ENCODE data around the gene ZNF695.

The ZNF695 gene

GRCh38 chr1:247007511-247008405 is at the start of gene ZNF695:
ZNF695 (minus strand) TSS chr1:247008057; CDS start chr1:247007908, 149 bp downstream.
- no peak for TF ChIP-seq CTCF (IDR thresholded peaks at IDR 0.05)
- DNase-seq: peak; percentile 65 to 80
- H3K9me3 ChIP-seq: peaks cover 0 to 29% (median 7%) of the 10 kb centered on the region in 3 donors
- peak within 1 kb of the TSS; percentile 41 to 62 for H3K4me3 ChIP-seq
- H3K27me3 ChIP-seq: no peaks in the 10 kb centered on the region
- intact Hi-C loops (cut with DNase I; ENCODE audit: low total_unique reads): no loop called here
- H3K27ac ChIP-seq: no peak within 1 kb of the TSS
- H3K4me1 ChIP-seq: peaks cover 0 to 13% (median 5%) of the 10 kb centered on the region in 4 donors
- H3K36me3 ChIP-seq: no peaks in the 10 kb centered on the region

GRCh38 chr1:247056071-247056470 is 48.2 kb upstream of the ZNF695 start:
- no peak for DNase-seq
- no peak overlapping the region for H3K27ac ChIP-seq
- peaks cover 0 to 5% (median 0%) of the 10 kb centered on the region in 3 donors for H3K36me3 ChIP-seq
- H3K4me3 ChIP-seq: no peak overlapping the region
- intact Hi-C loops (cut with DNase I; ENCODE audit: low total_unique reads): no loop called here
- no peak for TF ChIP-seq CTCF (IDR thresholded peaks at IDR 0.05)
- H3K27me3 ChIP-seq: no peaks in the 10 kb centered on the region
- peaks cover 0 to 18% (median 11%) of the 10 kb centered on the region in 4 donors for H3K4me1 ChIP-seq
- peaks cover 0 to 21% (median 8%) of the 10 kb centered on the region in 3 donors for H3K9me3 ChIP-seq

- H3K4me1 ChIP-seq: peaks cover 0 to 18% (median 11%) of the 10 kb centered on the region in 4 donors
- H3K9me3 ChIP-seq: peaks cover 0 to 24% (median 8%) of the 10 kb centered on the region in 3 donors
- H3K4me3 ChIP-seq: no peak overlapping the region
- H3K27ac ChIP-seq: no peak overlapping the region
- intact Hi-C loops (cut with DNase I; ENCODE audit: low total_unique reads): no loop called here
- DNase-seq: no peak
- no peak for TF ChIP-seq CTCF (IDR thresholded peaks at IDR 0.05)
- H3K36me3 ChIP-seq: peaks cover 0 to 5% (median 0%) of the 10 kb centered on the region in 3 donors
- no peaks in the 10 kb centered on the region for H3K27me3 ChIP-seq
These were observed 47.1 kb upstream of the ZNF695 start for GRCh38 chr1:247054992-247055415.

GRCh38 chr1:247047702-247048101 is 39.8 kb upstream of the ZNF695 start:
- no peak for TF ChIP-seq CTCF (IDR thresholded peaks at IDR 0.05)
- peaks cover 0 to 51% (median 24%) of the 10 kb centered on the region in 3 donors for H3K9me3 ChIP-seq
- peaks cover 0 to 5% (median 0%) of the 10 kb centered on the region in 3 donors for H3K36me3 ChIP-seq
- H3K27ac ChIP-seq: no peak overlapping the region
- no peak overlapping the region for H3K4me3 ChIP-seq
- no peak for DNase-seq
- intact Hi-C loops (cut with DNase I; ENCODE audit: low total_unique reads): no loop called here
- no peaks in the 10 kb centered on the region for H3K27me3 ChIP-seq
- no peaks in the 10 kb centered on the region for H3K4me1 ChIP-seq

- peaks cover 0 to 54% (median 24%) of the 10 kb centered on the region in 3 donors for H3K9me3 ChIP-seq
- no peak for TF ChIP-seq CTCF (IDR thresholded peaks at IDR 0.05)
- no peak for DNase-seq
- H3K4me1 ChIP-seq: no peaks in the 10 kb centered on the region
- no peak overlapping the region for H3K4me3 ChIP-seq
- intact Hi-C loops (cut with DNase I; ENCODE audit: low total_unique reads): no loop called here
- peaks cover 0 to 3% (median 0%) of the 10 kb centered on the region in 3 donors for H3K36me3 ChIP-seq
- no peaks in the 10 kb centered on the region for H3K27me3 ChIP-seq
- H3K27ac ChIP-seq: no peak overlapping the region
These were observed 39.4 kb upstream of the ZNF695 start for GRCh38 chr1:247047260-247047659.
